ENCODE measurements around the gene CHRNA4.

Gene CHRNA4

DNA sequence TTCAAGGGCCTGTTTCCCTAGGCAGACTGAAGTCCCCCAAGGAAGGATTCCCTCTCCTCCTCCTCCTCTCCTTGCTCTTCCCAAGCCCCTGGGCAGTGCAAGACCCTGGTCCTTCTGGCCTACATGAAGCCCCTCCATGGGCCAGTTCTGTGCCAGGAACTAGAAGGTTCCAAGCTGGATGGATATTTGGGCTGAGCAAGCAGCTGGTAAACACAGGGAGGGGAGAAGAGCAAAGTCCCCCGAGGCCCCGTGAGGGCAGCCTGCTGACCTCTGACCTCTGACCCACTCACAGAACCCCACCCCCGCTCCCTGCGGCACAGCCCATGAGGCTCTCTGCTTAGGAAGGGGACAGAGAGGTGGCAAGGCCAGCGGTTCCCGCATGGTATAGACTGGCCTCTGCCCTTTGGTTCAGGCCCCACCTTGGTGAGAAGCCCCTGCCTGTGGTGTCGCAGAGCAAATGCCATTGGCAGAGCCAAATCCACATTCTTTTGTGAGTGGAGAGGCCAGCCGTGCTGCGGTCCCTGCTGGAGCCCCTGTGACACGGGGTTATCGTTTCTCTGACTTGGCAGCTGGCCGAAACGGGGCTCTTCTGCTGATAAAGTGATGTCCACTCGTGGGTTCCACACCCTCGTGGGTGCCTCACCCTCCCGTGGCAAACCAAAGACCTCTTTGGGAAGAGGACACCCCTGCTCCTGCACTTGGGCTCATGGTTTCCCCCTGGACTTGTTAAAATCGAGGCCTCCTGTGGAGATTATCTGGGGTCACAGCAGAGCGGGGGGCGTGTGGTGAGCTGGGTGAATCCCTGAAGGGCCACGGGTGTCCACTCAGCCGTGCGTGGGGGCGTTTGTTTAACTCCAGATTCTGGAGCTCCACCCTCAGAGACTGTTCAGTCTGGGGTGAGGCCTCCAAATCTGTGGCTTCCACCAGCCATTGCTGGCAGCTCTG, 2.1 kb upstream of the CHRNA4 start:
- no peak for DNase-seq (ENCODE audit: low read depth)

DNA sequence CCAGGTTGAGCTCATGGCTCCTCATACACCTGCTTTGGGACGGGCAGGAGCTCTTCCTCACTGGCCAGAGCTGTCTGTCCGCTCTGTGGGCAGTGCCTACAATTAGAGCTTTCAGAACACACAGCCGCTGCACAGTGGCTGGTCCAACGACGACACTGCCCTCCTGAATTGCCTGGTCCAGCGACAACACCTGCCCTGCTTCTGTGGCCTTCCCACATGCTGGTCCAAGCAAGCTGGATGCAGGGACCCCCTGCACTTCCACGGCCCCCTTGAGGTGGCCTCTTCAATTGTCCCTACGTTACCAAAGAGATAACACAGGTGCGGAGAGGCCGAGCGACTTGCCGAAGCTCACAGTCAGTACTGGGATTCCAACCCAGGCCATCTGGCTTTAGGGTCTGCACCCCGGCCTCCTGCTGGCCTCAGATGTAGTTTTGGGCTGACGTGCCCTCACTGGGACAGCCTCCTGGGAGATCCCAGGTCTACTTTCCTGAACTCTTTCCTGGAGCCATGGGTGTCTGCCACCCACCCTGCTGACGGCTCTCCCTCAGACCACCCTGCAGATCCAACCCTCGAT, 1.4 kb upstream of the CHRNA4 start:
- no peak for DNase-seq (ENCODE audit: low read depth)

DNA sequence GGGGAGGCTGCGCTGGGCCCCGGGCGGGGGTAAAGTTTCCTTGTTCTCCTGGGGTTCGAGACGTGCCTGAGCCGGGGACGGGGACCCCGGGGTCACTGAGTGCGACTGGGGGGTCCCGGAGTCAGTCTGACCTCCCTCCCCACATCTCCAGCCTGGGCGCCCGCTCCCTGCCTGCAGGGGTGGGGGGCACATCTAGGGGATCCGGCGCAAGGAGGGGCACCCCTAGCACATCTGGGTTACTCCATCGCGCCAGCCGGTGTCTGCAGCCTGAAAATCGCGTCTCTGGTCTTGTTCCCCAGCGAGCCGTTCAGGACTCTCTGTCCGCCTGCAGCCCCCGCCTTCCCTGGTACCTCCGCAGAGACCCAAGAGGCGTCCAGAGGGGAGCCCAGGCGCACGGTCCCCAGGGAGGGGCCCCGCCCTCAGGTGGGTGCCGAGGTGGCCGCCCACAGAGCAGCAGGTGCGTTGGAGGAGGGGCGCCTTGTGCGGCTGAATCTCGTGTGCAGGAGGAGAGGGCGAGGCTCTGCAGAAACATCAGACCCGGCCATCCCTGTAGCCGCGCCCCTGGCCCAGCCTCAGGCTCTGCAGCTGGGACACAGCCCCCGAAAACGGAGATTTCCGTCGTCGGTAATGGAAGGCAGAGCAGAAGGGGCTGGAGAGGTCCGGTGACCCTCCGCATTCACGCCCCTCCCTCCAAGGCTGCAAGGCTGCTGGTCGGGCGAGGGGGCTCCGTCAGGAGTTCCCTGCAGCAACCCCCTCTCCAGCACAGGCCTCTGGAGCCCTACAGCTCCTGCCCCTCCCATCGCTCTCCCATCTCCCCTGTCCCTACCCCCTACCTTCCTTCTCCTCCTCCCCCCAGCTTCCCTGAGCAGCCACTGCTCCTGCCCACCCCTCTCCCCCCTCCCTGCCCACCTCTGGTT, 628 bp upstream of the CHRNA4 start:
- no peak for DNase-seq (ENCODE audit: low read depth)

DNA sequence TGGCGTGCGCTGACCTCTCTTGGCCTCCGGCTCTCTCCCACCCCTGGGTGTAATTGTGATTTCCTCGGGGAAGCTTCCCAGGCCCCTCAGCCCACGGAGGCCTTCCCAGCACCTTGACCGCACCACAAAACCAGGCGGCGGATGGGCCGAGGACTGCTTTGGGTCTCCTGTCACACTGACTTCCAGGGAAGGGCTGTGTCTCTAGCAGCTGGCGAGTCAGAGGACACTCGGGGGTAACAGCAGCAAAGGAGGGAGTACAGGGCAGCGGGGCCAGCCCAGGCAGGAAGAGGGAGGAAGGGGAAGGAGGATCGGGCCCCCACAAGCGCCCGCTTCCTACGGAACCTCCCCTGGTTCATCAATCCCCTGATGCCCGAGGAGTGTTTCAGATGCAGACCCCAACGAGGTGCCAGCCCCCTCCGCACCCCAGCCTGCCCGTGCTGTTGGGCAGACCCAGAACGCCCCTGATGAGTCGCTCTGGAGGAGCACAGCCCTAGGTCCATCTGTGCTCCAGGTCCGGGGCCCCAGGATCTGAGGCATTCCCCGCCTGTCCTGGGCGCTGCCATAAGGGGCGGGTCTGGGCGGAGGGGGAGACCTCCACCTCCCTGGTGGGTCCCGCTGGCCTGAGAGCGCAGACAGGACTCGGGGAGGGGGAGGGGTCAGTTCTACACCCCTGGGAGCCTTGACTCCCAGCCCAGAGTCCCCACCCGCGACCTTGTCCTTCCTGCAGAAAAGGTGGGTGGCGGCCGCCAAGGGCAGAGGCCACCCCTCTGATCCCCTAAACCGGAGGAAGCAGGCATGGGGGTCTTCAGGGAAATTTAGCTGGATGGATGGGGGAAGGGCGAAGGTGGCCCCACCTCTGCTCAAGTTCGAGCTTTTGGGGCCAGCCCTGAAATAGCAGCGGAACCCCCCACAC, 956 bp downstream of the CHRNA4 start:
- no peak for DNase-seq (ENCODE audit: low read depth)

DNA sequence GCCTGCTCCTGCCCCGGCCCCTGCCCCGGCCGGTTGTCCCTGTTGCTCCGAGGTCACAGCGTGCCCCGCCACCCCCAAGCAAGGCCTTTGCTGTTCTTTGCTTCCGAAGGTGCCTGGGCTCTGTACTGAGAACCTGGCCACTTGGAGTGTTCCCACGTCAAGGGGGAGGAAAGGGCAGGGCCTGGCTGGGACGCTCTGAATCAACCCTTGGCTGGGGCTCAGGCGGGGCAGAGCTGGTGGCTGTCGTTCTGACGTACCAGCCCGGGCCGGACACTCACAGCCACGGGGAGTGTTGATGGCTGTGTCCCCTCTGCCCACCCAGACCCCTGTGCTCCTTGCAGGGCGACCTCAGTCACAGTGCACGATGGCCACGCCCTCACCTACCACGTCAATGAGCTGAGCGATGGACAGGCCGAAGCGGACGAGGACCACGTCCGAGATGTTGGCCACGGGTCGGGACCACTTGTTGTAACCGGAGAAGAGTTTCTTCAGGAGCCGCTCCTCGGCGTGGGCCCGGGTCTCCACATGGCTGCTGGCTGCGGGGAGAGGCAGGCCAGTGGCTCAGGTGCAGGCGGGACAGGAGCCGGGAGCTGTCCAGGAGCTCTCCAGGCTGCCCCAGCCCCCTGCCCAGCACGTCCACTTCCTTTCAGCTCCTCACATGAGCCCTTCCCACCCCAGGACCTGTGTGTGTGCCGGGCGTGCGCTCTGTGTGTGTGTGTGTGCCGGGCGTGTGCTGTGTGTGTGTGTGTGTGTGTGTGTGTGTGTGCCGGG, 1.8 kb downstream of the CHRNA4 start:
- DNase-seq (ENCODE audit: low read depth), result no peak

DNA sequence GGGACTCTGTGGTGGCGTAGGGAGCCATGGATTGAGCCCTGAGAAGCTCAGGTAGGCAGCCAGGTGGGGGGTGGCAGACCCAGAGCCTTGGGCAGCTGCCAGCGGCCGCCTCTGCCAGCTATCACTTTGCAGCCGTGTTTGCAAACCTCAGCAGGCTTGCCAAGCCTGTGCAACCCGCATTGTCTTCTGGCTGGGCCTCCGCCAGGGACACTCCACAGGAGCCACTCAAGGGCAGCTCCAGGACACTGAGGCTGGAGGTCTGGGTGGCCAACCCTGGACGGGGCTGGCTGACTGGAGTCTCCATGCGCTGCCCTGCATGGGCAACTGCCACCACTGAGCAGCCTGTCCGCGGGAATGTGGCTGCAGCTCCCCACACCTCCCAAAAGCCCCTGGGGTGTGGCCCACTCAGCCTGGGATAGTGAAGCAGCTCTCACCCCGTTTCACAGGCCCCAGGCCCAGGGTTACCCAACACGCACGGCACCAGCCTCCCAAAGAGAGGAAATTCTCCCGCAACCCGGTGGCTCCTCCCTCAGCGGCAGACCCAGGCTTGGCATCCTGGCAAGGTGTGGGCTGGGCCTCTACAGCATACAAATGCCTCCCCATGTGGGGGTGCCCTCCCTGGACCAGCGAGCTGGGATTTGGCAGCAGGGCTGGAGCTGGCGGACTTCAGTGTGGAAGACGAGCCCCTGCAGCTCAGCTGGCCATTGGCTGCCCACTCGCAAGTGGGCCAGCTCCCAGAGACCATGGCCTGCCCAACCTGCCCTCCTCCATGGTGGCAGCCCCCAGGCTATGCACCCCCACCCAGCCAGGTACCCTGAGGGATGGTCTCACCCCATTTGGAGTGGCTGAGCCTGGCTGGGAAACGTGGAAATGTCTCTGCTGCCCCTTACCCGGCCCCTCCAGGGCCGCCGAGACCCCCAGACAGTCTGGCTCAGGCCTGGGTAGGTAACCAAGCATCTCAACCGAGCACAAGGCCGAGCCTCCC, 2.9 kb downstream of the CHRNA4 start:
- DNase-seq (ENCODE audit: low read depth), result no peak

DNA sequence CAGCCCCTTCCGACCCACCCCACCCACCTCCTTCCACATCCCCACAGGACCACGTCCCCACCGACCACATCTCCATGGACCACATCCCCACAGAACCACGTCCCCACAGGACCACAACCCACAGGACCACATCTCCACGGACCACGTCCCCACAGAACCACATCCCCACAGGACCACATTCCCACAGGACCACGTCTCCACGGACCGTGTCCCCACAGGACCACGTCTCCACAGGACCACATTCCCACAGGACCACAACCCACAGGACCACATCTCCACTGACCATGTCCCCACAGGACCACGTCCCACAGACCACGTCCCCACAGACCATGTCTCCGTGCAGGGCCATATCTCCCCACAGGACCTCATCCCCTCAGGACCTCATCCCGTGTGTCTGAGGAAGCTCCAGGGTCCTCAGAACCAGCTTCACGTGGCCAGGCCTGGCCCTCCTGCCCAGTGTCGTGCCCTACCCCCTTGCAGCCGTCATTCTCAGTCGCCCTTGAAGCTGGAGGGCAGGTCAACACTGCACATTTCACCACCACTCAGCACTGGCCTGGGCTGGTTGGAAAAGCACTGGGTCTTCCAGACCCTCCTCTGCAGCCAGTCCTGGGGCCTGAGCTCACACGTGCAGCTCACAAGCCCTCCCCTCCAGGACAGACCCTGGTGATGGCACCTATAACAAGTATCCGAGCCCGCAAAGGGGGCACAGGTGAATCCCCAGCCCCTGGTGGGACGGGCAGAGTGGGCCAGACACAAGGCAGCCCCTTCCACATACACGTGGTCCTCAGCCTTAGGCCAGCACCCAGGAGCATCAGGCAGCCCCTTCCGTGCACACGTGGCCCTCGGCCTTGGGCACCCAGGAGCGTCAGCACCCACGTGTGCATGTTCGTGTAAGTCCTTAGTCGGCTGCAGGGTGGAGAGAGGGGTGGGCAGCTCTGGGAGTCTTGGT, 3.9 kb downstream of the CHRNA4 start:
- DNase-seq (ENCODE audit: low read depth), result no peak

GRCh38 chr20:63356511-63356910, 4.6 kb downstream of the CHRNA4 start:
- no peak for DNase-seq (ENCODE audit: low read depth)

DNA sequence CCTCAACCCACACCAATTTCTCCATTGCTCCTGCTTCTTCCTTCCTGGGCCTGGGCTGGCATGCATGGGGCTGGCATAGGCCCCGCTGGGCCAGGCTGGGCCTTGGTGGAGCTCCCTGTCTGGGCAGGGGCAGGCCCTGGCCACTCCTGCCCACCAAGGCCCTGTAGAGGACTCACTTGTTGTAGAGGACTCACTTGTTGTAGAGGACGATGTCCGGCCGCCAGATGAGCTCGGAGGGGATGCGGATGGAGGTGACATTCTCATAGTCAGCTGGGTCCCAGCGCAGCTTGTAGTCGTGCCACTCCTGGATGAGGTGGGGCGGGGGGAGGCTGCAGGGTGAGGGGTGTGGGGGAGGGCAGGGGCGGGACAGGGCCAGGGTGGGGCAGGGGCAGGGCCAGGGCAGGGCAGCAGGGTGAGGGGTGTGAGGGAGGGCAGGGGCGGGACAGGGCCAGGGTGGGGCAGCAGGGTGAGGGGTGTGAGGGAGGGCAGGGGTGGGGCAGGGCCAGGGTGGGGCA, 5.3 kb downstream of the CHRNA4 start:
- DNase-seq (ENCODE audit: low read depth), result no peak

- DNase-seq (ENCODE audit: low read depth), result no peak
Observed at GRCh38 chr20:63354636-63355350, 6.4 kb downstream of the CHRNA4 start.

DNA sequence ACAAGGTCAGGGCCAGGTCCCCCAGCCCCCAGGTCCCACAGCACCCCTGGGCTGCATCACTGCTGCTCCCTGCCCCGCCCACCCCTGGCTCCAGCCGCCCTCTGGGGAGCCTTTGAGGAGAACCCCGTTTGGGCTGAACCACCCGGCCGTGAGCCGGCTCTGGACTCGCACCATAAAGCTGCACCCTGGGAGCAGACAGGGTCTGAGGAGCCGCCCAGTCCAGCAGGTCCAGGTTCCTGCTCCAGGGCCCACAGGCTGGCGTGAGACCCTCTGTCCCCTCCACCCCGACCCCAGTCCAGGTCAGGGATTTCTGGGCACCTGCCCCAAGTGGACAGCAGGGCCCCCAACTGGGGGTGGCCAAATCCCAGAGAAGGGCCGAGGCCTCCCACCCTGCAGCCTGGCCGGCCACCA, 8.3 kb downstream of the CHRNA4 start:
- DNase-seq (ENCODE audit: low read depth), result no peak

- no peak for DNase-seq (ENCODE audit: low read depth)
Observed at GRCh38 chr20:63351811-63352591, 9.1 kb downstream of the CHRNA4 start.

DNA sequence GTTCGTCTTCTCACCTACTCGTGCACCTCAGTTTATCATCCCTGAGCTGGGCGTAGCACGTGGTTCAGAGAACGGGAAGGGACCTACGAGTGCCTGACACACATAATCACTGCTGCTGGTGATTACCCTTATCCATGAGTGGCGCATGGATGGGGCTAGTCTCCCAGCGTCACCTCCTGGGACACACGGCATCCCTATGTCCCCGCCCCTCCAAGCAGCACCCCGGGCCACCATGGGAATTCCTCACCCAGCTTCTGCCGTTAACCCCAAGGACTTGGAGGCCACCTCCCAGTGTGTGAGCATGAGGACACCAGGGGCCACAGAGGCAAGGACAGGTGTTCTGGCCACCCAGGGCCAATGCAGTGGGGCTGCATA, 9.8 kb downstream of the CHRNA4 start:
- DNase-seq (ENCODE audit: low read depth), result no peak

DNA sequence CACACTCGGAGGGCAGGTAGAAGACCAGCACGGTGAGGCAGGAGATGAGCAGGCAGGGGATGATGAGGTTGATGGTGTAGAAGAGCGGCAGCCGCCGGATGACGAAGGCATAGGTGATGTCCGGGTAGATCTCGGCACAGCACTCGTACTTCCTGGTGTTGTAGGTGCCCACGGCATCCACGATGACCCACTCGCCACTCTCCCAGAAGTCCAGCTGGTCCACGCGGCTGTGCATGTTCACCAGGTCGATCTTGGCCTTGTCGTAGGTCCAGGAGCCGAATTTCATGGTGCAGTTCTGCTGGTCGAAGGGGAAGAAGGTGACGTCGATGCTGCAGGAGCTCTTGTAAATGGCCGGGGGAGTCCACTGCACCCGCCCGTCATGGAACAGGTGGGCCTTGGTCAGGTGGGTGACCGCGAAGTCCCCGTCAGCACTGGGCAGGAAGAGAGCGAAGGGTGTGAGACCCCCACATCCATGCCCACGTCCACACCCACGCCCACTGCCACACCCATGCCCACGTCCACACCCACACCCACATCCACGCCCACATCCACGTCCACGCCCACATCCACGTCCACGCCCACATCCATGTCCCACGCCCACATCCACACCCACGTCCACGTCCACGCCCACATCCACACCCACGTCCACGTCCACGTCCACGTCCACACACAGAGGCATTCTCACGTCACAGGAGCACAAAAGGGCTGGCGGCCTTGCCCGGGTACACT, 10.4 kb downstream of the CHRNA4 start:
- DNase-seq (ENCODE audit: low read depth), result no peak

- no peak for DNase-seq (ENCODE audit: low read depth)
Observed at GRCh38 chr20:63350196-63350595, 11.0 kb downstream of the CHRNA4 start.

GRCh38 chr20:63349516-63349895, 11.6 kb downstream of the CHRNA4 start:
- DNase-seq (ENCODE audit: low read depth), result no peak

Data from fibroblast of gingiva (primary cell).